Endothelial cell of hepatic sinusoid (primary cell): ENCODE measurements around the gene TBC1D25.

Source experiments
- in situ Hi-C: cut with HindIII; loops from 2 replicates; pipeline ENCODE4 v1.10.0; 2017; ENCODE audit warnings: low sequenced_read_pairs

Gene TBC1D25

GRCh38 chrX:48559636-48560035 lies 20.1 kb downstream of the TBC1D25 start:
- in situ Hi-C loops: no loop called here

GRCh38 chrX:48560056-48560455 lies 20.5 kb downstream of the TBC1D25 start:
- in situ Hi-C loops: no loop called here

- in situ Hi-C loops: no loop called here
Measured at GRCh38 chrX:48560681-48561080, 21.2 kb downstream of the TBC1D25 start.

- in situ Hi-C loops: no loop called here
Measured at GRCh38 chrX:48569958-48570357, 30.4 kb downstream of the TBC1D25 start.

- in situ Hi-C loops: no loop called here
Measured at GRCh38 chrX:48573690-48574269, 34.3 kb downstream of the TBC1D25 start.

- in situ Hi-C loops: no loop called here
Measured at GRCh38 chrX:48574270-48575266, 35.1 kb downstream of the TBC1D25 start, which contains the start of gene RBM3. Gene RBM3 (plus strand): TSS chrX:48574484. CDS start chrX:48575181, 697 bp downstream.

GRCh38 chrX:48575642-48576041 lies 36.1 kb downstream of the TBC1D25 start:
- in situ Hi-C loops: no loop called here

GRCh38 chrX:48576108-48576507 lies 36.6 kb downstream of the TBC1D25 start:
- in situ Hi-C loops: no loop called here

GRCh38 chrX:48578661-48579128 lies 39.2 kb downstream of the TBC1D25 start:
- in situ Hi-C loops: no loop called here

- in situ Hi-C loops: no loop called here
Measured at GRCh38 chrX:48579259-48579658, 39.7 kb downstream of the TBC1D25 start.

GRCh38 chrX:48580662-48581061 lies 41.1 kb downstream of the TBC1D25 start:
- in situ Hi-C loops: no loop called here

- in situ Hi-C loops: no loop called here
Measured at GRCh38 chrX:48584698-48585097, 45.2 kb downstream of the TBC1D25 start.

- in situ Hi-C loops: no loop called here
Measured at GRCh38 chrX:48589482-48590162, 50.1 kb downstream of the TBC1D25 start.

GRCh38 chrX:48590203-48591103 lies 50.9 kb downstream of the TBC1D25 start:
- in situ Hi-C loops: no loop called here

- in situ Hi-C loops: no loop called here
Measured at GRCh38 chrX:48591255-48591791, 51.8 kb downstream of the TBC1D25 start.

- in situ Hi-C loops: no loop called here
Measured at GRCh38 chrX:48592971-48593370, 53.5 kb downstream of the TBC1D25 start.

- in situ Hi-C loops: no loop called here
Measured at GRCh38 chrX:48595929-48596328, 56.4 kb downstream of the TBC1D25 start.

- in situ Hi-C loops: no loop called here
Measured at GRCh38 chrX:48597353-48598264, 58.1 kb downstream of the TBC1D25 start, which contains the start of gene WDR13. Gene WDR13 (plus strand): TSS chrX:48597492. CDS start chrX:48597997, 505 bp downstream.

- in situ Hi-C loops: no loop called here
Measured at GRCh38 chrX:48598614-48599013, 59.1 kb downstream of the TBC1D25 start.
